GM13977 (cell line): ENCODE measurements around the gene TRIM71.
"Not testable (repeated sequence)": the region's sequence is repeated elsewhere in the genome, so short reads cannot be mapped to it uniquely, and the experiment has no call there.

Experiments
- DNase-seq: peaks from one replicate; pipeline ENCODE4 v3.0.0; 2012; ENCODE audit warnings: low spot score
- CTCF ChIP-seq: IDR thresholded peaks from 2 replicates; pipeline ENCODE4 v1.5.1; 2012; ENCODE audit warnings: mild to moderate bottlenecking, control low read depth; ENCODE audit not compliant: insufficient read depth; ENCODE audit errors: extremely low read depth, missing control alignments
- in situ Hi-C: fragments of 300-500 bp; cut with MboI; formaldehyde crosslinking; loops from one replicate; pipeline ENCODE4 v1.12.0; 2022; ENCODE audit warnings: low sequenced_read_pairs, low pct_unique_long_range_greater_than_20kb, mixed read lengths, inconsistent platforms; ENCODE audit not compliant: unreplicated experiment

The TRIM71 gene

GRCh38 chr3:32842987-32843386 is 25.2 kb downstream of the TRIM71 start:
- no peak for DNase-seq
- in situ Hi-C loops: no loop called here
- TF ChIP-seq CTCF: no peak

DNA sequence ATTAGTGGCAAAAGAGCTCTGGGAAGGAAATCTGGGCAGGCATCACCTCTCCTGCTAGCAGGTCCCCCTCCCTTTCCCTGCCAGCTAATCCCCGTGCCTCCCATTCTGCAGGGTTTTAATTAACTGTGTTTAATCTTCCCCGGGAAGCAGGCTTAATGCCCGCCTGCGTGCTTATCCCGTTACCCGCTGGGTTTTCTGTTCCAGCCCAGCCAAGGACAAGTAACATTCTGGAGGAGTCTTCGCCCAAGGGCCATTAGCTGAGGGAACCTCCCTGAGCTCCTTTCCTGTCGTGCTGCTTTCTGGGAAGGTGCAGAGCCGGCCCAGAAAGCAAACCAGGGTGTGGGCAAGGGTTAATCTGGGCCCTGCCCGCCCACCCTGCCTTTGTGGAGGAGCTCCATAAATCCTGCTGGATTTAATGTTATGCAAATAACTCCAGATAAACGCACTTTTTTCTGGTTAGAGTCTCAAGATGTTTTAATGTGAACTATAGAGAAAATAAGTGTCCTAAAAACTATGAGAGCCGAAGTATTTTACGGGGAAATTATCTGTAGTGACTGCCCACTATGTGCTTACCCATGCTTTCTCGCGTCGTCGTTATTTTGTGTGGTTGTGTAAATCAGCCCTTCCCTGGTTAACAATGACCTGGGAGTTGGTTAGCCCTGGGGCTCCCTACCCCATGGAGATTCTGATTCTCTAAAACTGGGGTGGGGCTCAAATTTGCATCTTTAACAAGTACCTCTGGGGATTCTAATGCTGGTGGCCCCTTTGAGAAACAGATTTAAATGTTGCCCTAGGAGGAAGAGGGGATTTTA is 25.9 kb downstream of the TRIM71 start:
- DNase-seq: no peak
- TF ChIP-seq CTCF: no peak

DNA sequence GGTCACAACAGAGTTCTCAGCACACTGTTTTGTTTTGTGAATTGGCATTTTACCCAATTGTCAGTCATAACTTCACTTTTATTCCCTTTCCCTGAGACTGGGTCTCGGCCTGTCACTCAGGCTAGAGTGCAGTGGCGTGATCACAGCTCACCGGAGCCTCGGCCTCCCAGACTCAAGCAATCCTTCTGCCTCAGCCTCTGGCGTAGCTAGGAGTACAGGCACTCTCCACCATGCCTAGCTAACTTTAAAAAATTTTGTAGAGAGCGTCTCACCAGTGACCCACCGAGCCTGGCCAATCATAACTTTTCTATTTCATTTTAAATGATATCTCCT is 26.5 kb downstream of the TRIM71 start:
- in situ Hi-C loops: no loop called here
- TF ChIP-seq CTCF: no peak
- no peak for DNase-seq

More for the DNA sequence above, 25.9 kb downstream of the TRIM71 start:
- in situ Hi-C loops: no loop called here

GRCh38 chr3:32844914-32845313 is 27.1 kb downstream of the TRIM71 start:
- in situ Hi-C loops: no loop called here

GRCh38 chr3:32845546-32845945 is 27.7 kb downstream of the TRIM71 start:
- DNase-seq, in situ Hi-C loops: not testable (repeated sequence)

More at GRCh38 chr3:32844914-32845313, 27.1 kb downstream of the TRIM71 start:
- no peak for TF ChIP-seq CTCF
- no peak for DNase-seq

DNA sequence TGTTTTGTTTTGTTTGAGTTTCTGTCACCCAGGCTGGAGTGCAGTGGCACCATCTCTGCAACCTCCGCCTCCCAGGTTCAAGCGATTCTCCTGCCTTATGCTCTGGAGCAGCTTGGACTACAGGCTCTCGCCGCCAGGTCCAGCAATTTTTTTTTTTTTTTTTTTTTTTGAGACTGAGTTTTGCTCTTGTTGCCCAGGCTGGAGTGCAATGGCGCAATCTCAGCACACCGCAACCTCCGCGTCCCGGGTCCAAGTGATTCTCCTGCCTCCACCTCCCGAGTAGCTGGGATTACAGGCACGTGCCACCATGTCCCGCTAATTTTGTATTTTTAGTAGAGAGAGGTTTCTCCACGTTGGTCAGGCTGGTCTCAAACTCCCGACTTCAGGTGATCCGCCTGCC is 29.2 kb downstream of the TRIM71 start:
- in situ Hi-C loops, DNase-seq: not testable (repeated sequence)

DNA sequence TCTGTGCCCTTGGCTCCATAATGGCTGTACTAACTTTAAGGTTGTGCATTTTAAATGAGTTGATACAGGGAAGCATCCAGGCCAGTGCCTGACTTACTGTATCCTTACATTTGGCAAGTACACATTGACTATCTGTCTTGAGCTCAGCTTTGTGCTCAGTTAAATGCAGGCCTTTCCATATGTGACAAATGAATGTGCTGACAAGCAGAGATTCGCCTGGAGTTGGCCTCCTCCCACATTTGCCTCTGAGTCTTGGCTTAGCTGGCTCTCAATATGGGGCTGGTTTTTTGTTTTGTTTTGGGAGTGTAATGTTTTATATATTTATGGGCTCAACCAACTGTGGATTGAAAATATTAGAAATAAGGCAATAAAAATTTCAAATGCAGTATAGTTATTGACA is 29.7 kb downstream of the TRIM71 start:
- TF ChIP-seq CTCF: no peak
- in situ Hi-C loops: no loop called here
- no peak for DNase-seq

GRCh38 chr3:32848215-32848614 is 30.4 kb downstream of the TRIM71 start:
- DNase-seq: no peak
- in situ Hi-C loops: no loop called here
- TF ChIP-seq CTCF: no peak
